Central memory CD4-positive, alpha-beta T cell (primary cell): ENCODE measurements around the gene ZCCHC14.

Experiments
- DNase-seq: peaks from one replicate; pipeline ENCODE4 v3.0.0; 2022

Gene ZCCHC14

DNA sequence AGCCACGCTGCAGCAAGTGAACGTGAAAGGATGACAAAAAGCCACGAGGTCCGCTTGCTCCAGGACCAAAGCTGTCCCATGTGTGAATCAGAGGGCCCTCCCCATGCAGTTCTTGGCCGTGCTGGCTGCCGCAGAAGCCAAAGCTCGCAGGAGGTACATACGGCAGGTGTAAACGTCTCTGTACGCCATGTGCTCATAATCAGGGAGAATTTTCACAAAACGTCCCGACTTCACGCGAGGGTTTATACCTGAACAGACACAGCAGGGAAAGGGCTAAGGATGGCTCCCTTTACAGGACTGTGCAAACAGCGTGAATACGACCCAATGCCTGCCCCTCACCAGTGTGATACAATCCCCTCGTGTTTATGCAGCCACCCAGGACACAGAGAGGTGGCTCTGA lies 134.6 kb downstream of the ZCCHC14 start:
- no peak for DNase-seq

GRCh38 chr16:87356491-87356853 lies 136.4 kb downstream of the ZCCHC14 start:
- no peak for DNase-seq
